D721Med (cell line): ENCODE data around the gene GLDC.
"Not testable (repeated sequence)": the region's sequence is repeated elsewhere in the genome, so short reads cannot be mapped to it uniquely, and the experiment has no call there.

Source experiments
- DNase-seq: peaks from one replicate; pipeline ENCODE4 v3.0.0; 2011; ENCODE audit warnings: low spot score; ENCODE audit not compliant: insufficient read length
- FAIRE-seq: peaks from 2 replicates; lab custom pipeline; 2011; peaks lifted over from hg19 to GRCh38; lab: Jason Lieb, UNC
- TF ChIP-seq, protein P1 (sequence below): IDR thresholded peaks from 2 replicates; pipeline ENCODE4 v1.5.1; 2012; ENCODE audit warnings: mild to moderate bottlenecking, control low read depth; ENCODE audit not compliant: insufficient read depth; ENCODE audit errors: missing control alignments

The GLDC gene

DNA sequence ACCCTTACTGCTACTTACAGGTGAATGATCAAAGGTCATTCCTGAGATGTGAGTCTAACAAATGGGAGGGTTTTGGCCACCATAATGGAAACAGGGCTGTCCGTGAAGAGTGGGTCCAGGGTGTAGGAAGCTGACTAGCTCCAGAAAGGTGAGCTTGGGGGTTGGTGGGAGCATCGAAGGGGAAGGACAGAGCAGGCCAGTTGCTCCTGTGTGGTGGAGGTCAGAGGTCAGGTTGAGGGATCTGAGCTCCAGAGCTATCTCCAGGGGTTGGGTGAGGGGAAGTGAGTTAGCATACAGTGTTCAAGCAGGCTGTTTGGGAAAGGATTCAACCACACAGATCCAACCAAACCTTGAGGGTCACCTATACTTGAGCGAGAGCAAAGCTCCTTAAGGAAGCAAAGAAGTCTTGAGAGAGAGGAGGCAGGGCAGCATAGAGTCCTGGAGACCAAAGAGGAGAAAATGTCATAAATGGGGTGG is 18.7 kb upstream of the GLDC start:
- TF ChIP-seq, protein P1, sequence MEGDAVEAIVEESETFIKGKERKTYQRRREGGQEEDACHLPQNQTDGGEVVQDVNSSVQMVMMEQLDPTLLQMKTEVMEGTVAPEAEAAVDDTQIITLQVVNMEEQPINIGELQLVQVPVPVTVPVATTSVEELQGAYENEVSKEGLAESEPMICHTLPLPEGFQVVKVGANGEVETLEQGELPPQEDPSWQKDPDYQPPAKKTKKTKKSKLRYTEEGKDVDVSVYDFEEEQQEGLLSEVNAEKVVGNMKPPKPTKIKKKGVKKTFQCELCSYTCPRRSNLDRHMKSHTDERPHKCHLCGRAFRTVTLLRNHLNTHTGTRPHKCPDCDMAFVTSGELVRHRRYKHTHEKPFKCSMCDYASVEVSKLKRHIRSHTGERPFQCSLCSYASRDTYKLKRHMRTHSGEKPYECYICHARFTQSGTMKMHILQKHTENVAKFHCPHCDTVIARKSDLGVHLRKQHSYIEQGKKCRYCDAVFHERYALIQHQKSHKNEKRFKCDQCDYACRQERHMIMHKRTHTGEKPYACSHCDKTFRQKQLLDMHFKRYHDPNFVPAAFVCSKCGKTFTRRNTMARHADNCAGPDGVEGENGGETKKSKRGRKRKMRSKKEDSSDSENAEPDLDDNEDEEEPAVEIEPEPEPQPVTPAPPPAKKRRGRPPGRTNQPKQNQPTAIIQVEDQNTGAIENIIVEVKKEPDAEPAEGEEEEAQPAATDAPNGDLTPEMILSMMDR, result no peak
- no peak for FAIRE-seq
- DNase-seq, result no peak

DNA sequence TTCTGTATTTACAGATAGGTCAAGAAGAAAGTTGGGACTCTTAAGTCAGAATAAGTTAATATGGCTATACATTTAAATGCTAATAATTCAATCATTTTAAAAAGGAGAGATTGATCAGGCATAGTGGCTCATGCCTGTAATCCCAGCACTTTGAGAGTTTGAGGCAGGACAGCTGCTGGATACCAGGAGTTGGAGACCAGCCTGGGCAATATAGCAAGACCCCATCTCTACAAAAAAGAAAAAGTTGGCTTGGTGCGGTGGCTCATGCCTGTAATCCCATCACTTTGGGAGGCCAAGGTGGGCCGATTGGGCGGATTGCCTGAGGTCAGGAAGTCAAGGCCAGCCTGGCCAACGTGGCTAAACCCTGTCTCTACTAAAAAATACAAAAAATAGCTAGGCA is 15.0 kb upstream of the GLDC start:
- DNase-seq, result no peak
- TF ChIP-seq, protein P1, result no peak
- FAIRE-seq, result no peak

GRCh38 chr9:6658628-6659353 is 13.3 kb upstream of the GLDC start:
- FAIRE-seq (no peak), DNase-seq (no peak)
- TF ChIP-seq, protein P1, result no peak

DNA sequence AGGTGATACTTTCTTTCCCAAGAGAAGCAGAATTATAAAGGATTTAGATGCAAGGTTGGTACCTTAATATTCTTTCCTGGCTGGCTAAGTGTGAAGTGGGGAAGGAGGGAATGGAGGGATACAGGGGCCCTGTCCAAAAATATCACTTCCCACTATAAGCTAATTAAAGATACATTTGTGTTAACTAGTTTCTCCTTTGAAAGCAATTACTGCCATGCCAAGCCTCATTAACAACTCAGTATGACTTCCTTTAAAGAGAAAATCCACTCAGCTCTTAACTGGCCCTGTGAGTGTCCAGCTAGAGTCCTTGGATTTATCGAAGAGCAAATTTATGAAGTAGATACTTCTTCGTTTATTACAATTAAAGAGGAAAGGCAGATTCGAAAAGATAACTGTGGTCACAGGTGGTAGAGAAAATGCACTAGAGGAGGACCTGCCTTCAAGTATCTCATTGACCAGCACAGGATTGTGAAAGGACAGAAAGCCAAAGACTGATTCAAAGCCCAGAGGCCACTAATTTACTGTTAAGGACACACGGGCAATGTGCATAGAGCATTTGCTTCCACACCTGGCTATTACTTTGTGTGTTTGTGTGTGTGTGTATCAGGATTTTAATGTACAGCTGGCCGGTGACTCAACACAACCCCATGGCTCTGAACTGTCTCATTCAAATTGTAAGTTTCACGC is 11.2 kb upstream of the GLDC start:
- FAIRE-seq (no peak), DNase-seq (no peak)

GRCh38 chr9:6655036-6655435 is 9.5 kb upstream of the GLDC start:
- FAIRE-seq, result no peak
- TF ChIP-seq, protein P1, result no peak

More for the DNA sequence above, 11.2 kb upstream of the GLDC start:
- TF ChIP-seq, protein P1, result no peak

GRCh38 chr9:6646293-6646636 is 736 bp upstream of the GLDC start:
- TF ChIP-seq, protein P1, result no peak
- FAIRE-seq (no peak), DNase-seq (no peak)

More at GRCh38 chr9:6655036-6655435, 9.5 kb upstream of the GLDC start:
- no peak for DNase-seq

DNA sequence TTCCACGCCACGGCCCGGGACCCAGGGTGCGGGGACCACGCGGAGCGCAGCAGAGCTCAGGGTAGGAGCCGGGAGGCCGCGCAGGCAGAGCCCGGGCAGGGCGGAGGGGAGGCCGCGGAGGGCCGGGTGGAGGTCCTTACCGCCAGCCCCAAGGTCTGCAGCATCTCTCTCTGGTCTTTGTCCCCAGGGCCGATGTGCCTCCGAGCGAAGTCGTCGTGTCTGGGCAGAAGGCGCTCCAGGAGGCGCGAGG is 499 bp downstream of the GLDC start:
- DNase-seq, FAIRE-seq: not testable (repeated sequence)
